Ectodermal cell (in vitro differentiated cells): ENCODE measurements around the gene SGMS2.

Experiments
- H3K27ac ChIP-seq: 2 replicates; pipeline ENCODE4 v1.7.0; 2013; ENCODE audit warnings: mild to moderate bottlenecking, low read depth, low read length; ENCODE audit not compliant: insufficient read depth, poor library complexity, severe bottlenecking
- H3K27me3 ChIP-seq: 2 replicates; pipeline ENCODE4 v1.7.0; 2013; ENCODE audit warnings: mild to moderate bottlenecking, low read length; ENCODE audit not compliant: insufficient read depth, control insufficient read depth, poor library complexity, severe bottlenecking
- H3K36me3 ChIP-seq: one replicate; pipeline ENCODE4 v1.7.0; 2013; ENCODE audit warnings: low read length; ENCODE audit not compliant: control insufficient read depth, insufficient read depth
- H3K4me1 ChIP-seq: one replicate; pipeline ENCODE4 v1.7.0; 2013; ENCODE audit warnings: low read length; ENCODE audit not compliant: control insufficient read depth, insufficient read depth
- H3K4me3 ChIP-seq: 2 replicates; pipeline ENCODE4 v1.7.0; 2013; ENCODE audit warnings: low read depth, low read length, control low read depth; ENCODE audit not compliant: insufficient read depth
- H3K9me3 ChIP-seq: 2 replicates; pipeline ENCODE4 v1.7.0; 2013; ENCODE audit warnings: mild to moderate bottlenecking, low read length, moderate library complexity; ENCODE audit not compliant: control insufficient read depth
- WGBS, 2 experiments: methylation state at CpG; one replicate each; pipeline ENCODE4 v1.1.7; 2013; ENCODE audit warnings: missing lambda C conversion rate in 2 of 2; 5-methylcytosine and 5-hydroxymethylcytosine counted together

Gene SGMS2

GRCh38 chr4:107890779-107891178 lies 66.0 kb downstream of the SGMS2 start:
- peaks cover 2% of the 10 kb centered on the region for H3K9me3 ChIP-seq
- WGBS, 2 experiments, result 84 to 88% methylated on average over 2 of the region's 2 CpGs
- H3K27ac ChIP-seq, result no peak overlapping the region
- no peaks in the 10 kb centered on the region for H3K36me3 ChIP-seq
- no peaks in the 10 kb centered on the region for H3K4me1 ChIP-seq
- no peaks in the 10 kb centered on the region for H3K27me3 ChIP-seq
- no peak overlapping the region for H3K4me3 ChIP-seq

DNA sequence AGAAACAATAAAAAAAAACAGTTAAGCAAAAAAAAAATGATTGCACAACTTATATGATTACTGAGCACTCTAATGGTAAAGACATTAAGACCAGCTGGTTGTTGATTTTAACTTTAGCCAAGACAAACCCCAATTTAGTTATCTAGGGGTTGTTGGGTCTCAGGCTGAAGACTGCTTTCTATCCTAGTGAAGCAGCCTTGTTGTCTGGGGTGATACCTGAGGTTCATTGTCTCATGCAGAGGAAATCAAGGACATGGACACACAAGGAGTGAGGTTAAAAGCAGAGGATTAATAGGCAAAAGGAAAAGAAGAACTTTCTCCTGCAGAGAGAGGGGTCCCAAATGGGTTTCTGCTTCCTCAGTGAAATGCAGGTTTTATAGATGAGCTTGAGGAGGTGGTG lies 66.6 kb downstream of the SGMS2 start:
- Histone ChIP-seq H3K27ac (no peak overlapping the region), H3K4me3 (no peak overlapping the region), H3K27me3 (no peaks in the 10 kb centered on the region), H3K9me3 (peaks cover 2% of the 10 kb centered on the region), H3K4me1 (no peaks in the 10 kb centered on the region), H3K36me3 (no peaks in the 10 kb centered on the region)

- WGBS, 2 experiments, result 97% methylated on average over 4 of the region's 4 CpGs
- Histone ChIP-seq H3K36me3 (no peaks in the 10 kb centered on the region), H3K27ac (no peak overlapping the region), H3K4me1 (no peaks in the 10 kb centered on the region), H3K27me3 (no peaks in the 10 kb centered on the region), H3K4me3 (no peak overlapping the region), H3K9me3 (no peaks in the 10 kb centered on the region)
Measured at GRCh38 chr4:107893171-107894137, 68.7 kb downstream of the SGMS2 start.

- H3K36me3 ChIP-seq, result no peaks in the 10 kb centered on the region
- H3K4me1 ChIP-seq, result no peaks in the 10 kb centered on the region
- H3K9me3 ChIP-seq, result no peaks in the 10 kb centered on the region
- H3K27ac ChIP-seq, result no peak overlapping the region
- no peaks in the 10 kb centered on the region for H3K27me3 ChIP-seq
- no peak overlapping the region for H3K4me3 ChIP-seq
- WGBS, 2 experiments, result 81 to 85% methylated on average over 6 of the region's 6 CpGs
Measured at GRCh38 chr4:107894138-107894603, 69.4 kb downstream of the SGMS2 start.

- Histone ChIP-seq H3K9me3 (no peaks in the 10 kb centered on the region), H3K4me1 (no peaks in the 10 kb centered on the region), H3K27ac (no peak overlapping the region), H3K27me3 (no peaks in the 10 kb centered on the region), H3K4me3 (no peak overlapping the region), H3K36me3 (no peaks in the 10 kb centered on the region)
- WGBS, 2 experiments, result 89 to 97% methylated on average over 2 of the region's 2 CpGs
Measured at GRCh38 chr4:107896158-107896645, 71.5 kb downstream of the SGMS2 start.

DNA sequence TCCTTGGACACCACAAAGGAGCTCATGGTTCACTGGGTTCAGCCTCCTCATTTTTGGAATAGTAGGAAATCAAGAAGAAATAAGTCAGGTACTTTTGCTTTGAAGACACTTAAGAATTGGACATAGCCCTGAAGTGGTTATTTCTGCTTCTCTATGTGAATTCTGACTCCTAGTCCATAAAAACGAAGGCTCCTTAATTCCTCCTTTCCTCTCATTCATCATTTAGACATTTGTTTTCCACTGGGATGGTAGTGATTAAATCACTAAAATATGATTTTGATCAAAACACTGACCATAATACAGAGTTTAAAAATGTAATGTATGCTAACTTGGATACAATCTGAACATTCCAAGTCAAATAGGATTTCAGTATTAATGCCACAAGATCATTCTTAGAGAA lies 71.9 kb downstream of the SGMS2 start:
- Histone ChIP-seq H3K36me3 (no peaks in the 10 kb centered on the region), H3K27ac (no peak overlapping the region), H3K4me3 (no peak overlapping the region), H3K9me3 (no peaks in the 10 kb centered on the region), H3K27me3 (no peaks in the 10 kb centered on the region), H3K4me1 (no peaks in the 10 kb centered on the region)
- 82 to 100% methylated on average over 1 of the region's 1 CpG for WGBS, 2 experiments

- no peaks in the 10 kb centered on the region for H3K4me1 ChIP-seq
- H3K27ac ChIP-seq, result no peak overlapping the region
- no peak overlapping the region for H3K4me3 ChIP-seq
- no peaks in the 10 kb centered on the region for H3K9me3 ChIP-seq
- H3K27me3 ChIP-seq, result no peaks in the 10 kb centered on the region
- no peaks in the 10 kb centered on the region for H3K36me3 ChIP-seq
Measured at GRCh38 chr4:107897823-107898222, 73.1 kb downstream of the SGMS2 start.

DNA sequence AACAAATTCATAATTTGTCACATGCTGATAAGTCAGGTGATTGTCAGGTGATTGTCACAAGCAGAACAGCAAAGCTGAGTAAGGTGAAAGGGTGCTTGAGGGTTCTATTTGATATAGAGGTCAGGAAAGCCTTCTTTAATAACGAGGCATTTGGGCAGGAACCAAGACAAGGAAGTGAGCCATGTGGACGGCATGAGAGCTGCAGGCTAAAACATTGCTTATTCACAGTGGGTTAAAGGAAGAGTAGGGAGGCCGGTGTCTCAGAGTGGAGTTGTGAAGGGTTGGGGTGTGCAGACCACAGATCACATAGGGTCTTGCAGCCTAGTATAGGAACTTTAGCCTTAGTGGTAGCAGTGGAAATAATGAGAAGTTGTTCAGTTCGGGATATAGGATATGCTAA lies 75.3 kb downstream of the SGMS2 start:
- 93 to 95% methylated on average over 4 of the region's 4 CpGs for WGBS, 2 experiments
- Histone ChIP-seq H3K27ac (no peak overlapping the region), H3K27me3 (no peaks in the 10 kb centered on the region), H3K36me3 (no peaks in the 10 kb centered on the region), H3K4me3 (no peak overlapping the region), H3K9me3 (no peaks in the 10 kb centered on the region), H3K4me1 (no peaks in the 10 kb centered on the region)

- Histone ChIP-seq H3K4me3 (no peak overlapping the region), H3K4me1 (no peaks in the 10 kb centered on the region), H3K27me3 (no peaks in the 10 kb centered on the region), H3K27ac (no peak overlapping the region), H3K9me3 (no peaks in the 10 kb centered on the region), H3K36me3 (no peaks in the 10 kb centered on the region)
- 94 to 95% methylated on average over 2 to 3 of the region's 3 CpGs for WGBS, 2 experiments
Measured at GRCh38 chr4:107900508-107900907, 75.8 kb downstream of the SGMS2 start.

DNA sequence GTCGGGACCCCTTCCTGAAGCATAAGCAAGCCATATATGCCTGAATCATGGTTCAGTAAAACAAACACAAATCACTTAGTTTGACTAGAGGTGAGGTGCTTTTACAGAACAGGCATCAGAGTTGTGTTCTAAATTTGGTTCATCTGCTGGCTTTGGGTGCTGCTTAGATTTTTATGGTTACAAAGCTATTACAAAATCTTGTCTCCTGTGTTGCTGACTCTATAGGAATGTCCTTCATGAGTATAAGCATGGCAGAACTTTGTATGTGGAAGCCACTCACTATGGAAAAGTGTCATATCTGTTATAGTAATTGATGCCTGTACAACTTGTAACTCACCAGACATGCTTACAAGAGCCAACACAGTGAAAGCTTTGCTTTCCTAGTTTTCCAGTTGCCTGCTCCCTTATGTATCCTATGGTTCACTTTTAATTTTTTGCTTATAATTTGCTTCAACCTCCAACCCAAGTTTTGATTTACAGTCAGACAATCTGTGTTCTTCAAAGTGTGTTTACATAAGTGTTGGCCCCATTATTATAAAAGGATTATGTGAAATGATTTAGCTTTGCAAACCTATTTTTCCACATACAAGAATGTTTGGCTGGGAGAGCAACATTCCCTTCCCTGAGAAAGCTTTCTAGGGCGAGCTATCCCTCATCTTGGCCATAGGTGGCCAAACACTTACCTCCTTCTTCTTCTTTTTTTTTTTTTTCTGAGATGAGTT lies 76.6 kb downstream of the SGMS2 start:
- Histone ChIP-seq H3K27me3 (no peaks in the 10 kb centered on the region), H3K27ac (no peak overlapping the region), H3K36me3 (no peaks in the 10 kb centered on the region), H3K9me3 (no peaks in the 10 kb centered on the region), H3K4me1 (no peaks in the 10 kb centered on the region), H3K4me3 (no peak overlapping the region)
- WGBS, 2 experiments, result 83 to 89% methylated on average over 2 of the region's 2 CpGs
